Stimulated activated CD4-positive, alpha-beta T cell treated with anti-CD3 and anti-CD28 coated beads, Interleukin-1b, Interleukin-23, amount 100 ng/mL, for 24 hours (primary cell): Measurements from ENCODE around the gene ZBTB20.

Experiments used
- DNase-seq, 4 experiments: peaks; one replicate each; pipeline ENCODE4 v3.0.0-alpha.2; 2020; ENCODE audit warnings: low read depth in 4 of 4, low spot score in 1 of 4

Gene ZBTB20

DNA sequence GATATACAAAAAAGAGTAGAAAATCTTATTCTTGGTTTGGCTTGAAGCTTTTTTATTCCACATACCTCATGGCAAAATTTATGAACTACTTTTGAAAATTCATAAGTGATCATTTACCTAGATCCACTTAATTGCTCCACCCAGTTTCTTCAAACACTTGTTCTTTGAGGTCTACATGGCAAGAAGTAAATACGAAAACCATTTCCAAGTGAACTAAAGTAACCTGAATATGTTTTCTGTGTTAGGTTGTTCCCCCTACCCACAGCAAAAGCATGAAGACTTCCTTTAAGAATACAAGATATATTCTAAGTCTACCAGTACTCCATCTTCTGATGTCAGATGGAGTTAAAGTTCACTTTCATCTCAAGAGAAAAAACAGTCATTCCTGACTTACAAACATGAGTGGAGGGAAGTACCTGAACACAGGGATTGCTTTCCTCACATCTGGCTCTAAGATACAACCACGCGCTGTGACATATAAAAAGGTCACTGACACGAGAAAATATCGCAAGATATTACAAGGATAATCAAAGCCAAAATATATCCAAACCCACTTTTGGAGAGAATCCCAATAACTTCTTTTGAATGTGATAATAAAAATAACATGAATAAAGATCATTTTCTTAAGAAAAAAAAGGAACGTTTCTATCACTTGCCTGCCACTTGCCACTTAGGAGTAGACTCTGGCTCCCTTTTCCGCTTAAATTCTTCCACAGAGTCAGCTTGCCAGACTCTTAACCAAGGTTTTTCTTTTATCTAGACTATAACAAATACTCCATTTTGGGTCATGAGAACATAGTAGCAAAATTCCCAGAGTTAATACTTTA, 428.8 kb downstream of the ZBTB20 start:
- no peak for DNase-seq

- no peak for DNase-seq
These were observed 430.2 kb downstream of the ZBTB20 start for GRCh38 chr3:114716916-114717315.

- no peak for DNase-seq
These were observed 431.0 kb downstream of the ZBTB20 start for GRCh38 chr3:114716126-114716525.

- DNase-seq, result no peak
These were observed 432.1 kb downstream of the ZBTB20 start for GRCh38 chr3:114714957-114715460.

GRCh38 chr3:114714237-114714636, 432.9 kb downstream of the ZBTB20 start:
- DNase-seq, result no peak

DNA sequence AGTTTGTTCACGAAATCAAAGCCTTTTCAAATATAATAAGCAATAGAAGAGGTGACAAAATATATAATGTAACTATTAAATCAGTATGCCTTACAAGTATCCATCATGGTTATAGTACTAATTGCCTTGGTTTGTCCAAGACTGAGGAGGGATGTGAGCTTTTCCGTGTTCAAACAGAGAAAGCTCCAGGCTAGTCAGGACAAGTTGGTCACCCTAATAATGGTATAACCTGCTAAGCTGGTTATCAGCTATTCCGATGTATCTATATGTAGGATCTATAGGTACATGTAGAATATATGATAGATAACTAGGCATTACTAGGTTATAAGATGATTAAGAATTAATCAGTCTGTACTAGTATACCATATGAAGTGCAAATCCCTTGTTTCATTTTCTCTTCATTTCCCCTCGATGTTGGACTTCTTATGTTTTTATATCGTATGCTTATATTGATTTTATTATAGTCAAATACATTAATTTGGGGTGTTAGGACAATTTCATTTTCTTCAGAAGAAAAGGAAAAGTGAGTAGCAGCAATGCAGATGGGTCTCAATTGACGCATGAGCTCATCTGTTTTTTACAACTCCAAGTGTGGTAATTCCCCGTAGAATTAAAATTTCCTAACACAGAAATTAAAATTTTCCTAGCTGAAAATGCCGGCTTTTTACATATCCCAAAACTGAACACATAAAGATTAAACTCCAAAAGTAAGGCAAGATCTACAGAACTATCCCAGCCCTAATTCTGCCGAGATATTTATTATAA, 434.2 kb downstream of the ZBTB20 start:
- no peak for DNase-seq

- DNase-seq, result no peak
These were observed 435.7 kb downstream of the ZBTB20 start for GRCh38 chr3:114711321-114711886.

GRCh38 chr3:114709102-114709501, 438.0 kb downstream of the ZBTB20 start:
- DNase-seq, result no peak

DNA sequence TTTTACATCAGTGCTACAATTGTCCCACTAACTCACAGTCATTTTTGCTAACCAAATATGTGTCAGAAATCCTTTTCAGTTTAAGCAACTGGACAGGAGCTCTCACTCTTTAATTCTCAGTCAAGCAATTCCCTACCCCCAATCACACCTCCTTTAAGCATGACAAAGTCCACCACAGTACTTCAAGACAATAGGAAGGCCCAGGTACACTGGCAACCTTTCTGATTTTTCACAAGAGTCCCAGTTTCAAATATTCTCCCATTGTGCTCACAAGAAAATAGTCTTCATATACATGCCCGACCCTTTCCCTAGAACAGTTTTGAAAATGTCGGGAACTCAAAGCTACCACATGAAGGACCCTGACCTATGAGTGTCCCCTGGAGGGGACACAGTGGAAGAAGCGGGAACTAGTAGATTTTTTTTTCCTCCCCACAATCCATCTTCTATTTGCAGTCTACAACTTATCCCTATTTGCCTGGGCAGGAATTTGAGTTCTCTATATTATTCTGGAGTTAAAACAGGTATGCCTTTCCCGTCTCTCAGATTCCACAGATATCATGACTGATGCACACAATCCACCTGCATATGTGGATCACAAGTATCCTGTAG, 439.7 kb downstream of the ZBTB20 start:
- DNase-seq, result no peak

DNA sequence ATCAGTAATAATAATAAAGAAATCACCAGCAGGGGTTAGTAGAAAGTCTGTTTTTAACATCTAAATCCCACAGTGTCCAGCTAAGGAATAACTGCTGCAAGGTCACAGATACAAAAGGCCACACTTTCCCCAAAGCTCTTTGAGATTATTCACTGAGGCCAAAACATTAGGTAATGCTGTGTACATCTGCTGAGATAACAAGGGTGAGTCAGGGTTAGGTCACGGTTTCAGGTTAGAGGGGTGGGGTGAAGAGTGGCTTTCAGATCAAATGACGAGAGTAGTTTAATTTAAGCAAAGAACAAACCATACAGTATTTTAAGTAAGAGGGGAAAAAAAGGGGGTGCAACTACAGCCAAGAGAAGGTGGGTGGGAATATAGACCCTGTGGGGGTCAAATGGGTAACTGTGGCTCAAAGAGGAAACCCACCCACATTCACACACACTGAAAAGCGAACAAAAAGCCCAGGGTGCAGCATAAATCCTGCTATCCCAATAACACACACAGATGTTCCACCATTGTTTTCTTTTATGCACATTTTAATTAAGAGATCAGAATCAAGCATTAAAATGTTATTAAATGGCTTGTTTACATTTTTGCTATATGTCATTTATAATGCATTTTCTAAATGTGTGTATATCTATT, 440.4 kb downstream of the ZBTB20 start:
- peak in 2 of 4 experiments; percentile 13 to 25 for DNase-seq

DNA sequence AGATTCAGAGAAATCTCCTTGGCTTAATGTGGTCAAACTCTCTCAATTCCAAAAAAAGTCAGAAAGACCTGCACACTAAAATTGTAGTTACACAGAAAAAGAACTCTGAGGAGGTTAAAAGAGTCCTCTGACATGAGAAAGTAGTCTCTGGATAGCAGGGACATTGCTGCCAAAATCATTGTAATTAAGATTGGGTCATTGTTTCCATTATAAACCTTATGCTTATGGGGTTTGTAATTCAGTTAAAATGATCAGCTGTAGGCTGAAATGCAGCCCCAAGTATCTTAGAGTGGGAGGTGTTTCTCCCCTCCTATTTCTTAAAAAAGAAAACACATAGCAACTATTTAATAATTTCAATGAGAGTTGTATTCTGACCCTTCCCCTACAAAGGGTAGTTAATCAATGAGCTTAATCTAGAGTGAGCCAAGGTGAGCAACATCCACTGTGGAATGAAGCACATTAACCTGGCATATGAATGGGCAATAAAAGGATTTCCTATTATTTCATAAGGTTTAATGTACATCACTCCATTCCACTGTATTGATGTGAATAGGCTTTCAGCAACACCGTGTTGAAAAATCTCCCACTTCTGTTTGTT, 446.4 kb downstream of the ZBTB20 start:
- DNase-seq, result no peak

GRCh38 chr3:114698146-114699105, 448.7 kb downstream of the ZBTB20 start:
- no peak for DNase-seq

DNA sequence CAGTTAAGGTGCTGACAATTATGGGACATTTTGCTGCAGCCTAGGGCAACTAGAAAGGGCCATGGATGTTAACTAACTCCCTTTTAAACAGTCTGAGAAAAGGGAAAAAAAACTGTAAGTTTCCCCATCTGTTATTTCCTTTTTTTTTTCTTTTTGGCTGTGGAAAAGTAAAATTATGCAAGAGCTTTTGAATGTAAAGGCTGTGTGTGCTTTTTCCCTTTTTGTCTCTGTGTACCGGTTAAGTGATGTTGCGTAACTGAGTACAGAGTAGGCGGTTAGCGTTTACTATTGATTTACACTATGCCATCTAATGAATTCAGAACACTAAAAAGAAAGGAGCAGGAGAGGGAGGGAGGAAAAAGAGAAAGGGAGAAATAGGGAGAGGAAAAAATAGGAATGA, 449.7 kb downstream of the ZBTB20 start:
- DNase-seq, result no peak

GRCh38 chr3:114694251-114694650, 452.8 kb downstream of the ZBTB20 start:
- DNase-seq, result no peak

- DNase-seq, result no peak
These were observed 455.2 kb downstream of the ZBTB20 start for GRCh38 chr3:114691871-114692270.

DNA sequence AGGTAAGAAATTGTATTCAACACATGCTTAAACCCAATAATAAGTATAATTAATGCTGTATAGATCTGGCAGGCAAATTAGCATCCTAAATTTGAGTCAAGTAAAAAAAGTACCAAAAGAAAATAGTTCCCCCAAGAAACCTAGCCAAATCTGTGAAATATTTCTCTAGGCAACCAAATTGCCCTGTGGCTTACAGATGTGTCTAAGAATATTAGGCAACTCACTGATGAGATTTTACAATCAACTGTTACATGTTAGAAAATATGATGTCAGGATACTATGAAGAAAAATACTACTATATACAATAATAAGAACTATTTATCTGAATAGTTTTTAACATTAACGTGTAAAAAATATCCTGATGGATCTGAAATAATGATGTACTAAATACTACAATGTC, 456.2 kb downstream of the ZBTB20 start:
- DNase-seq, result no peak

- no peak for DNase-seq
These were observed 459.9 kb downstream of the ZBTB20 start for GRCh38 chr3:114687151-114687550.

DNA sequence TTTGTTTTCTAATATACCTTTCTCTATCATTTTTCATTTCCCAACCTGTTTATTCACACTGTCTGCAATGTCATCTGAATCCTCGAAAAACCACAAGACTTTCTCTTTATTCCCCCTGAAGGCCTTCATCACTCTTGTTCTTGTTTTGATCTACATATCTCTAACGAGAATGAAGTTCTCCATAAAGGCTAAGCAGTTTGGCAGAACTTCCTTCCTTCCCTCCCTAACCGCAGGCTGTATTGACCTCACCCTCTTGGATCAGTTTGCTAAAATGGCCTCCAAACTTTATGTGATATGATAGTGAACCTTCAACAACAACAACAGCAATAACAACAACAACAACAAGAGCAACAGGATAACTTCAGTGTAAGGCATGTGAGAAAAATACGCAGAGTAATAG, 460.5 kb downstream of the ZBTB20 start:
- no peak for DNase-seq

DNA sequence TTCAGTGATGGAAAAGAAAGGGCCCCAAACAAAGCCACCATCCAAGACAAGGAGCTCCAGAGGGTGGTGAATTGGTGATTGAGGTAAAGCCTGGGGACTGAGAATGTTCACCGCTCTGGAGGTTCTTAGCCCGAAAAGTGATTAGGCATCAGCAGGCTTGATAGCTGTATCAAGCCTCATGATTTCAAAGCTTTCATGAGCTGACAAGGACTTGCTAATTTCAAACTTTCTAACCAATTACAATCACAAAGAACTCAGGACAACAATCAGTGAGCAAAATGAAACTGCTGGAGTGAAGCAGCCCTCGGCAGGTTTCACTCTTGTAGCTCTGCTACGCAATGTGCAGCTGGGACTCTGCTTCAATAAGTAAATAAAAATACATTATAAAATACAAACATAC, 461.9 kb downstream of the ZBTB20 start:
- no peak for DNase-seq
